GM21515 (cell line): ENCODE results near the gene HS2ST1.

Source experiments
- ATAC-seq: cut with Tn5 transposase; IDR thresholded peaks from one replicate; pipeline ENCODE4 v1.9.1; 2021; ENCODE audit not compliant: unreplicated experiment

The HS2ST1 gene

DNA sequence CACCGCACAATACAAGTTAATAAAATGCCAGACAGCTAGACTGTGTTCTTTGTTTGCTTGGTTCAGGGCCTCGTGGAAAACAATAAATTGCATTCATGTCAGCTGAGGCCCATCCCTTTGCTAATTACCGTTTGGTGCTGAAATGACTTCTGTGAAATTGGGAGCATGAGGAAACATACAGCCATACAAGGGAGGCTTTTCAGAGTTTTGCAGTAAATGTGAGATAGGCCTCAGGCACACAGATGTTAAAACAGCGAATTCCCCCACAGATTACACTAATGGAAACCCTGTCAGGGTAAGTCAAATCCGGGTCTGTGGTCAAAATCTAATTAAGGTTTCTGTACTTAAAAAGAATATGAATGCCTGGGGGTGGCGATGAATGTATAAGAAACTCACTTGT, 240.7 kb downstream of the HS2ST1 start:
- ATAC-seq: no peak

DNA sequence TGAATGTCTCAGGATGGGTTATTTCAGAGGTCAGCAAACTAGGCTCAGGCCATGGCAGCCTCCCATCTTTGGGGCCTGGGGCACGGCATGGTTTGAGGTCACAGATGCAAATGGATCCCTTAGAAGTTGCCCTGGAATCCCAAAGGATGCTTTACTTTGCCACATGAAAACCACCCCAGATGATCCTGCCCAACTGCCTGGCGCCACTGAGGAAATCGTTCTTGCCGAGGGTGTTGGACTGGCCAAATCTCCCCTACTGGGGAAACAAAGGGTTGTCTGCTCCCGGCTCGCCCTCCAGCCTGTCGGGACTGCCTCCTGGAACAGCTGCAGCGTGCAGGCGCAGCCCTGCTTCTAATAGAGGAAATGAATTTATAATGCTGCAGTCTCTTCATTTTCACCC, 241.2 kb downstream of the HS2ST1 start:
- ATAC-seq: no peak

DNA sequence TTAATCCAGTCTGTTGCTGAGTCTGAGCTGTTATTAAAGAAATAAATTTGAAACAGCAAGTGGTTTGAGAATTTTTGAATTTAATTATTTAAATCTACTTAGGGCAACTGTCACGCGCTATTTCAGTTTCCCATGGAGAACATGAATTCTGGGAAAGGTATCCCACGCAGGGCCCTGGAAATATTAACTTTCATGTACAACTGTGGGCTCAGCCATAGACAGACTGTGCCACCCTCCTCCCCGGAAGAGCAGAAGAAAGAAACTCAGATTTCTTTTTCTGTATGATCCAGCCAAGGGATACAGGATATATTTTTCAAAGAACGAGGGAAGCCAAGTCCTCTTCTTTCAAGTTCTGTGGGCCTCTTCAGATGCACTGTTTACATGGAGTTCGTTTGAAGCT, 241.7 kb downstream of the HS2ST1 start:
- ATAC-seq: no peak

DNA sequence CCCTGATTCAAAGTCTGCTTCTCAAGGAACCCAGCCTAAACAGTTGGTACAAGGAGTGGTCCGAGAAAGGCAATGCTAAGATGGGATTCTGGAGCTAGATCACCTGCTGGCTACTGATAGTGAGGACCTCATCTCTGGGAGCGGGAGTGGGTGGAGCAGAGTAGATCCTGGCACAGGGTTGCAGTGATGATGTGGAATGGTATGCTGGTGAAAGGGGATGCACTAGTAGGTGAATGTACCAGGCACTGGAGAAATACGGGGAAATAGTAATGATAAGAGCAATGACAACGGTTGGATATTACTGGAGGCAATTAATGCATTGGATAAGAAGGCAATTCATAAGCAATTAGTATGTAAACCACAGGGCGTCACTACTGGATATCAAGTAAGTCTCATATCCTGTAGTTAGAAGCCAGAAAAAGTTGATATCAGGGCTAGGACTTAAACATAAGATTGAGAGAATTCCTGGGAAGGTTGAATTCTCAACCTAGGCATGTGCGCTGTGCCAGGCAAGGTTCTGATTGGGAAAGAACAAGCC, 245.0 kb downstream of the HS2ST1 start:
- no peak for ATAC-seq
